ENCODE measurements around the gene PBOV1.

PBOV1 gene

DNA sequence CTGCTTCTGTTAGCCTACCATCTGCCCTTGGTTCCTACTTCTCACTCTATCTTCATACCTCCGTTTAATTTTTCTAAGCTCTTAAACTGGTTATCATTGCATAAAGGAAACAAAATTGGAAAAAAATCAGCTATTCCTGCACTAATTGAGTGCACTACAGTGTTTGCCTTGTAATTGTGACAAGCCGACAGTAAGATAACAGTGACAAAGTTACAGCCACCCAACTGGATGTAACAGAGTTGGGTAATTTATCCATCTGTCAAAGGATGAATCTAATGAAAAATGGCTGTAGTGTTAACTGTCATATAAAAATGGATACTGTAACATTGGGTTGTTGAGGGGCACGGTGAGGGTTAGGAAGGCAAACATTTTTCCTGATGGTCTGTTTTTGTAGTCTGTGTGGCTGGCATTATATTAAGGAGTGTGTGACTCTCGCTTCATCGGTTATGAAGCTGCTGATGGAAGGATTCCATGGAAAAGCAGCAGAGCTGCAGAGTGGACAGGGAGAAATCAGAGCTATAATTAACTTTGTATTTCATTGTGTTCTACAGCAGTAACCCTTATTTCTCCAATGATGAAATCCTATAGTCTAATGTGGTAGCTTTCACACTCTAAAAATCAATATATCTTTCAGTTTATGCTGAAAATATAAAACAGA is 12.7 kb downstream of the PBOV1 start:
- POLR2A ChIA-PET: no interaction called here

DNA sequence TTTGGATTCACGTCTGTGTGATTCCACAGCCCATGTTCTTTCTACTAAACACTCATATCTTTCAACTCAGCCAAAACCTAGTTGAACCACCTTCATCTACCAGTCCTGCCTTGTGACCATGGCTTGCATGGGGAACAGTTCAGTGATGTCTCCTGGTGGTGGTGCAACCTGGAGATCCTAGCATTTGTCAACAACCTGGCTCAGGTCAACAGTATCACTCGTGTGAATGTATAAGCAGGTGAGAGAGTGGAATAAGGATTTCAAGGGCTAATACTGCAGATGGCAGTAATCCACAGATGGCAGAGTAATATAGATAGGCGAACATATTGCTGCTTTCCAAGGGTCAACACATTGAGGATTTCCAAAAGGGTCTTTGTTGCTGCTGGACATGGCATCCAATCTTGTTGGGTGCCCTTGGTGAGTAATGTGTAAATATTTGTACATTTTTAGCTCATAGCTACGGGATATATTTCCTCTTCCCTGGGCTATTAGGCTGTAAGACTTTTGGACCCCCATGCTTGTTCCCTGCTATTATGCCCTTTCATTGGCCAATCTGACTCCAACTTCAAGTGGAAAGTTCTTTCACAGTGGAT is 13.4 kb downstream of the PBOV1 start:
- DNase-seq: no peak
- H3K27me3 ChIP-seq (replicated peaks in 2 of 5; ENCODE audit: control insufficient read depth in 4 of 5, insufficient read depth in 5 of 5, low read length in 4 of 5): no peaks in the 10 kb centered on the region
- POLR2A ChIA-PET: no interaction called here
- H3K9me3 ChIP-seq (ENCODE audit: control extremely low read depth in 1 of 5, control insufficient read depth in 4 of 5, insufficient read depth in 2 of 5, low read depth in 1 of 5, low read length in 4 of 5): no peaks in the 10 kb centered on the region
- CTCF ChIA-PET: no interaction called here
- H3K4me3 ChIP-seq (ENCODE audit: control insufficient read depth in 1 of 7, extremely low read depth in 1 of 7, insufficient read depth in 4 of 7, low read depth in 2 of 7, low read length in 6 of 7): no peak overlapping the region
- H3K36me3 ChIP-seq (ENCODE audit: control insufficient read depth in 4 of 4, insufficient read depth in 4 of 4, low read length in 3 of 4): no peaks in the 10 kb centered on the region
- 89% methylated on average over 4 of the region's 4 CpGs for WGBS (ENCODE audit: insufficient coverage)
- H3K4me1 ChIP-seq (ENCODE audit: control extremely low read depth in 1 of 4, control insufficient read depth in 4 of 4, insufficient read depth in 4 of 4, low read length in 3 of 4): no peaks in the 10 kb centered on the region
- H3K27ac ChIP-seq (ENCODE audit: insufficient read depth in 1 of 2, low read depth in 1 of 2, low read length in 2 of 2, poor library complexity in 1 of 2, severe bottlenecking in 2 of 2): no peak overlapping the region

More for the DNA sequence above, 12.7 kb downstream of the PBOV1 start:
- no peaks in the 10 kb centered on the region for H3K36me3 ChIP-seq (ENCODE audit: control insufficient read depth in 4 of 4, insufficient read depth in 4 of 4, low read length in 3 of 4)
- H3K9me3 ChIP-seq (ENCODE audit: control extremely low read depth in 1 of 5, control insufficient read depth in 4 of 5, insufficient read depth in 2 of 5, low read depth in 1 of 5, low read length in 4 of 5): no peaks in the 10 kb centered on the region
- no peak overlapping the region for H3K27ac ChIP-seq (ENCODE audit: insufficient read depth in 1 of 2, low read depth in 1 of 2, low read length in 2 of 2, poor library complexity in 1 of 2, severe bottlenecking in 2 of 2)
- H3K27me3 ChIP-seq (replicated peaks in 2 of 5; ENCODE audit: control insufficient read depth in 4 of 5, insufficient read depth in 5 of 5, low read length in 4 of 5): no peaks in the 10 kb centered on the region
- CTCF ChIA-PET: no interaction called here
- H3K4me3 ChIP-seq (ENCODE audit: control insufficient read depth in 1 of 7, extremely low read depth in 1 of 7, insufficient read depth in 4 of 7, low read depth in 2 of 7, low read length in 6 of 7): no peak overlapping the region
- WGBS (ENCODE audit: insufficient coverage): 95% methylated on average over 5 of the region's 5 CpGs
- DNase-seq: no peak
- H3K4me1 ChIP-seq (ENCODE audit: control extremely low read depth in 1 of 4, control insufficient read depth in 4 of 4, insufficient read depth in 4 of 4, low read length in 3 of 4): no peaks in the 10 kb centered on the region

DNA sequence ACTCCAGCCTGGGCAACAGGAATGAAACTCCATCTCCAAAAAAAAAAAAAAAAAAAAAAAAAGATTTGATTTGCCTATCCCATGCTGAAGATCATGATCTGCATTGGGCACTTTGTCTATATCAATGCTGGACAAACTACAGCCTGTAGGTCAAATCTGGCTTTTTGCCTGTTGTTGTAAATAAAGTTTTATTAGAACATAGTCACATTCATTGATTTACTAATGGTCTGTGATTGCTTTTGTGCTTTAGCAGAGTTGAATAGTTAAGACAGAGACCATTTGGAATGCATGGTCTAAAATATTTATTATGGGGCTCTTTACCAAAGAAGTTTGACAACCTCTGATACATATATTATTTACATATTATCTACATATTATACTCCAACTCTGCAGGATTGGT is 14.0 kb downstream of the PBOV1 start:
- Histone ChIP-seq H3K27ac (ENCODE audit: insufficient read depth in 1 of 2, low read depth in 1 of 2, low read length in 2 of 2, poor library complexity in 1 of 2, severe bottlenecking in 2 of 2) (no peak overlapping the region), H3K4me1 (ENCODE audit: control extremely low read depth in 1 of 4, control insufficient read depth in 4 of 4, insufficient read depth in 4 of 4, low read length in 3 of 4) (no peaks in the 10 kb centered on the region), H3K4me3 (ENCODE audit: control insufficient read depth in 1 of 7, extremely low read depth in 1 of 7, insufficient read depth in 4 of 7, low read depth in 2 of 7, low read length in 6 of 7) (no peak overlapping the region), H3K36me3 (ENCODE audit: control insufficient read depth in 4 of 4, insufficient read depth in 4 of 4, low read length in 3 of 4) (no peaks in the 10 kb centered on the region), H3K27me3 (replicated peaks in 2 of 5; ENCODE audit: control insufficient read depth in 4 of 5, insufficient read depth in 5 of 5, low read length in 4 of 5) (no peaks in the 10 kb centered on the region), H3K9me3 (ENCODE audit: control extremely low read depth in 1 of 5, control insufficient read depth in 4 of 5, insufficient read depth in 2 of 5, low read depth in 1 of 5, low read length in 4 of 5) (no peaks in the 10 kb centered on the region)
- no peak for DNase-seq
- ChIA-PET CTCF (no interaction called here), POLR2A (no interaction called here)

DNA sequence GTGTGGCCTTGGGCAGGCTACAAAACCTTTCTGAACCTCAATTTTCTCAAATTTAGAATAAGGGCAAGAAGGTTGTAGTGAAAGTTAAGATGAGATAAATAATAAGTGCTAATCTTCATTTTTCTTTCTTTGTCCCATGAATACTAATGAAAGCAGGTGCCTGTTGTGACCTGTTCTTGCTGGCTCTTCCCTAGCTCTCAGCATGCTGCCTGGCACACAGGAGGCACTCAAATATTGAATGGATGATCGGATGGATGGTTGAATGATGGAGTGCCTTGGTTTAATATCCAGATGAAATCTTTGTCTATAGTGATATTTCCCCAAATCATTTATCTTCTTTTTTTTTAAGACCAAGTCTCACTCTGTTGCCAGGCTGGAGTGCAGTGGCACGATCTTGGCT is 15.0 kb downstream of the PBOV1 start:
- CTCF ChIA-PET: no interaction called here
- 100% methylated on average over 1 of the region's 2 CpGs for WGBS (ENCODE audit: insufficient coverage)
- no peaks in the 10 kb centered on the region for H3K4me1 ChIP-seq (ENCODE audit: control extremely low read depth in 1 of 4, control insufficient read depth in 4 of 4, insufficient read depth in 4 of 4, low read length in 3 of 4)

DNA sequence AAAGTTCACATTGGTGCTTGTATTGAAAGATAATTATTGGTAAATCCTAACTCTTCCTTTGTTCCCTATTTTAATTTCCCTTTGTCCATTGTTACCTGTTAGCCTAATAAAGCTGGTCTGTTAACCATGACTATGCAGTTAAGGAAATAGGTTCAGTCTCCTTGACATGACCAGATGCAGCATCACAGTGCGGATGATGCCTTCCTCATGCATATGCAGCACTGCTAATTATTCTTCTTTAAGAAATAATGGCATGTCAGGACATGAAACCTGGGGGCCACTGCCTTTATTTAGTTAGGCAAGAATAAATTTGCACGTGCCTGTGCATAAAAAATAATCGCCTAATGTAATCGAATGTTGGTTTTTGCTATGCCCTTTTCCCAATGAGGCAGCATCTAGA is 16.5 kb downstream of the PBOV1 start:
- H3K27ac ChIP-seq (ENCODE audit: insufficient read depth in 1 of 2, low read depth in 1 of 2, low read length in 2 of 2, poor library complexity in 1 of 2, severe bottlenecking in 2 of 2): no peak overlapping the region
- POLR2A ChIA-PET: no interaction called here
- H3K4me3 ChIP-seq (ENCODE audit: control insufficient read depth in 1 of 7, extremely low read depth in 1 of 7, insufficient read depth in 4 of 7, low read depth in 2 of 7, low read length in 6 of 7): no peak overlapping the region
- H3K9me3 ChIP-seq (ENCODE audit: control extremely low read depth in 1 of 5, control insufficient read depth in 4 of 5, insufficient read depth in 2 of 5, low read depth in 1 of 5, low read length in 4 of 5): no peaks in the 10 kb centered on the region
- no peaks in the 10 kb centered on the region for H3K4me1 ChIP-seq (ENCODE audit: control extremely low read depth in 1 of 4, control insufficient read depth in 4 of 4, insufficient read depth in 4 of 4, low read length in 3 of 4)
- CTCF ChIA-PET: no interaction called here
- DNase-seq: no peak
- no peaks in the 10 kb centered on the region for H3K36me3 ChIP-seq (ENCODE audit: control insufficient read depth in 4 of 4, insufficient read depth in 4 of 4, low read length in 3 of 4)
- no peaks in the 10 kb centered on the region for H3K27me3 ChIP-seq (replicated peaks in 2 of 5; ENCODE audit: control insufficient read depth in 4 of 5, insufficient read depth in 5 of 5, low read length in 4 of 5)
- WGBS (ENCODE audit: insufficient coverage): 94% methylated on average over 4 of the region's 4 CpGs

More for the DNA sequence above, 15.0 kb downstream of the PBOV1 start:
- no peaks in the 10 kb centered on the region for H3K36me3 ChIP-seq (ENCODE audit: control insufficient read depth in 4 of 4, insufficient read depth in 4 of 4, low read length in 3 of 4)
- H3K9me3 ChIP-seq (ENCODE audit: control extremely low read depth in 1 of 5, control insufficient read depth in 4 of 5, insufficient read depth in 2 of 5, low read depth in 1 of 5, low read length in 4 of 5): no peaks in the 10 kb centered on the region
- no peak for DNase-seq
- H3K27ac ChIP-seq (ENCODE audit: insufficient read depth in 1 of 2, low read depth in 1 of 2, low read length in 2 of 2, poor library complexity in 1 of 2, severe bottlenecking in 2 of 2): no peak overlapping the region
- POLR2A ChIA-PET: no interaction called here
- no peaks in the 10 kb centered on the region for H3K27me3 ChIP-seq (replicated peaks in 2 of 5; ENCODE audit: control insufficient read depth in 4 of 5, insufficient read depth in 5 of 5, low read length in 4 of 5)
- no peak overlapping the region for H3K4me3 ChIP-seq (ENCODE audit: control insufficient read depth in 1 of 7, extremely low read depth in 1 of 7, insufficient read depth in 4 of 7, low read depth in 2 of 7, low read length in 6 of 7)

DNA sequence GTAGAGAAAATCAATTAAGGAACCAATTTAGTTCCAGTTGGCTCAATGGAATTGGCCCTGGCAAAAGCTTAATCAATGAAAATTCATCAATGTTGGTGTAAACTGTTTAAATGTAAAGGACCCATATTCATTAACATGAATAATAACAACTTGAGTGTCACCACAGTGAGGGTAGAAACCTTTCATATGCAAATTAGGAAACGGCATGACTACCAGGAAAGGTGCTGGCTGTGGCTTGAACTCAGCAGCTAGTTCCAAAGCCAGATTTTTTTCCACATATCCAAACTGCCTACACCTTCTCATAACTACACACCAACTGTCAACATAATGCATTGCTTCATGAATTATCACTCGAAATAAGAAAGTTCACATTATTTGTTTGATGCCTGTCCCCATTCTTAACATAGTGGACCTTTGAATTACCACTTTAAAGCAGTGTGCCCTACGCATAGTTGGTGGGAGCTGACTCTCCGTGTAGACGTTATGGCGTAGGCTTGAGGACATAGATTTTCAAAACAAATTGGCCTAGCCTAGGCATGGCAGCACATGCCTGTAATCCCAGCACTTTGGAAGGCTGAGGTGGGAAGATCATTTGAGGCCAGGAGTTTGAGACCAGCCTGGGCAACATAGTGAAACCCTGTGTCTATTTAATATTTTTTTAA is 19.7 kb downstream of the PBOV1 start:
- Histone ChIP-seq H3K27me3 (replicated peaks in 2 of 5; ENCODE audit: control insufficient read depth in 4 of 5, insufficient read depth in 5 of 5, low read length in 4 of 5) (no peaks in the 10 kb centered on the region), H3K4me1 (ENCODE audit: control extremely low read depth in 1 of 4, control insufficient read depth in 4 of 4, insufficient read depth in 4 of 4, low read length in 3 of 4) (no peaks in the 10 kb centered on the region), H3K27ac (ENCODE audit: insufficient read depth in 1 of 2, low read depth in 1 of 2, low read length in 2 of 2, poor library complexity in 1 of 2, severe bottlenecking in 2 of 2) (no peak overlapping the region), H3K9me3 (ENCODE audit: control extremely low read depth in 1 of 5, control insufficient read depth in 4 of 5, insufficient read depth in 2 of 5, low read depth in 1 of 5, low read length in 4 of 5) (no peaks in the 10 kb centered on the region), H3K4me3 (ENCODE audit: control insufficient read depth in 1 of 7, extremely low read depth in 1 of 7, insufficient read depth in 4 of 7, low read depth in 2 of 7, low read length in 6 of 7) (no peak overlapping the region), H3K36me3 (ENCODE audit: control insufficient read depth in 4 of 4, insufficient read depth in 4 of 4, low read length in 3 of 4) (no peaks in the 10 kb centered on the region)
- 100% methylated on average over 6 of the region's 6 CpGs for WGBS (ENCODE audit: insufficient coverage)
- no peak for DNase-seq
- ChIA-PET CTCF (no interaction called here), POLR2A (no interaction called here)

DNA sequence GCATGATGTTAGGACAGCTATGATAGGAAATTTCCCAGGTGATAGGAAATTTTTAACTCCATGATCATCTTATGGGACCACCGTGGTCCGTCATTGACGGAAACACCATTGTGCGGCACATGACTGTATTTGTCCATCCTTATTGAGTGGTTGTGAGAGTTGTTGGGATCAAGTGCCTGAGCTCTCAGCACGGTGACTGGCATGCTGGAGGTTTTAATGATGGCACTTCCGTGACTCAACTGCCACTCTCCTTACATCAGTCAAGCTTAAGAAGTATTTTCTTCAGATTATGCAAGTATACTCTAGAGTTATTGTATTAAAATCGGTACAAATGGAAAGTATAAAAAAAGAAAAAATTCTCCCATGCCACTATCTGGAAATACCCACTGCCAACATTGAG is 20.7 kb downstream of the PBOV1 start:
- 100% methylated on average over 4 of the region's 7 CpGs for WGBS (ENCODE audit: insufficient coverage)

More for the DNA sequence above, 20.7 kb downstream of the PBOV1 start:
- no peak overlapping the region for H3K27ac ChIP-seq (ENCODE audit: insufficient read depth in 1 of 2, low read depth in 1 of 2, low read length in 2 of 2, poor library complexity in 1 of 2, severe bottlenecking in 2 of 2)
- ChIA-PET POLR2A (no interaction called here), CTCF (interaction anchor here (0.5 kb wide), 1 partner anchor 464 kb away, joined by 3 read pairs; no protein-coding TSS in a partner anchor)
- H3K4me3 ChIP-seq (ENCODE audit: control insufficient read depth in 1 of 7, extremely low read depth in 1 of 7, insufficient read depth in 4 of 7, low read depth in 2 of 7, low read length in 6 of 7): no peak overlapping the region
- H3K9me3 ChIP-seq (ENCODE audit: control extremely low read depth in 1 of 5, control insufficient read depth in 4 of 5, insufficient read depth in 2 of 5, low read depth in 1 of 5, low read length in 4 of 5): no peaks in the 10 kb centered on the region
- no peaks in the 10 kb centered on the region for H3K4me1 ChIP-seq (ENCODE audit: control extremely low read depth in 1 of 4, control insufficient read depth in 4 of 4, insufficient read depth in 4 of 4, low read length in 3 of 4)
- DNase-seq: no peak
- no peaks in the 10 kb centered on the region for H3K36me3 ChIP-seq (ENCODE audit: control insufficient read depth in 4 of 4, insufficient read depth in 4 of 4, low read length in 3 of 4)
- H3K27me3 ChIP-seq (replicated peaks in 2 of 5; ENCODE audit: control insufficient read depth in 4 of 5, insufficient read depth in 5 of 5, low read length in 4 of 5): no peaks in the 10 kb centered on the region

Measured in common myeloid progenitor, CD34-positive (primary cell).